ENCODE results near the gene CIT.
"Not testable (repeated sequence)": the region's sequence is repeated elsewhere in the genome, so short reads cannot be mapped to it uniquely, and the experiment has no call there.

The CIT gene

GRCh38 chr12:119730381-119730780 is 146.7 kb downstream of the CIT start:
- DNase-seq (ENCODE audit: low spot score), result no peak

- DNase-seq (ENCODE audit: low spot score), result no peak
Observed at GRCh38 chr12:119729871-119730270, 147.2 kb downstream of the CIT start.

- no peak for DNase-seq (ENCODE audit: low spot score)
Observed at GRCh38 chr12:119728444-119728745, 148.7 kb downstream of the CIT start.

GRCh38 chr12:119727600-119728443 is 149.3 kb downstream of the CIT start:
- DNase-seq (ENCODE audit: low spot score), result no peak

GRCh38 chr12:119725523-119725922 is 151.6 kb downstream of the CIT start:
- DNase-seq (ENCODE audit: low spot score), result no peak

- DNase-seq (ENCODE audit: low spot score), result no peak
Observed at GRCh38 chr12:119721306-119721705, 155.8 kb downstream of the CIT start.

GRCh38 chr12:119720349-119720748 is 156.8 kb downstream of the CIT start:
- DNase-seq (ENCODE audit: low spot score), result no peak

GRCh38 chr12:119718141-119718540 is 159.0 kb downstream of the CIT start:
- DNase-seq (ENCODE audit: low spot score), result no peak

GRCh38 chr12:119715268-119715620 is 161.9 kb downstream of the CIT start:
- DNase-seq (ENCODE audit: low spot score), result no peak

- DNase-seq (ENCODE audit: low spot score), result no peak
Observed at GRCh38 chr12:119714614-119715267, 162.4 kb downstream of the CIT start.

GRCh38 chr12:119713551-119714031 is 163.5 kb downstream of the CIT start:
- no peak for DNase-seq (ENCODE audit: low spot score)

GRCh38 chr12:119712721-119713120 is 164.4 kb downstream of the CIT start:
- DNase-seq (ENCODE audit: low spot score), result no peak

GRCh38 chr12:119711693-119712092 is 165.4 kb downstream of the CIT start:
- no peak for DNase-seq (ENCODE audit: low spot score)

GRCh38 chr12:119710965-119711551 is 166.1 kb downstream of the CIT start:
- no peak for DNase-seq (ENCODE audit: low spot score)

GRCh38 chr12:119710374-119710964 is 166.7 kb downstream of the CIT start:
- no peak for DNase-seq (ENCODE audit: low spot score)

- not testable (repeated sequence) for DNase-seq (ENCODE audit: low spot score)
Observed at GRCh38 chr12:119706427-119706826, 170.7 kb downstream of the CIT start.

- DNase-seq (ENCODE audit: low spot score), result no peak
Observed at GRCh38 chr12:119705182-119705581, 171.9 kb downstream of the CIT start.

GRCh38 chr12:119704065-119704747 is 172.9 kb downstream of the CIT start:
- no peak for DNase-seq (ENCODE audit: low spot score)

GRCh38 chr12:119700078-119700477 is 177.0 kb downstream of the CIT start:
- DNase-seq (ENCODE audit: low spot score), result no peak

- DNase-seq (ENCODE audit: low spot score), result no peak
Observed at GRCh38 chr12:119699199-119699760, 177.8 kb downstream of the CIT start.

- DNase-seq (ENCODE audit: low spot score), result no peak
Observed at GRCh38 chr12:119696943-119697342, 180.2 kb downstream of the CIT start.

GRCh38 chr12:119695034-119695433 is 182.1 kb downstream of the CIT start:
- no peak for DNase-seq (ENCODE audit: low spot score)
